ENCODE measurements around the gene DPP8.
A peak's percentile ranks its signal among the peaks of the same experiment; 100 is the strongest.

The DPP8 gene

DNA sequence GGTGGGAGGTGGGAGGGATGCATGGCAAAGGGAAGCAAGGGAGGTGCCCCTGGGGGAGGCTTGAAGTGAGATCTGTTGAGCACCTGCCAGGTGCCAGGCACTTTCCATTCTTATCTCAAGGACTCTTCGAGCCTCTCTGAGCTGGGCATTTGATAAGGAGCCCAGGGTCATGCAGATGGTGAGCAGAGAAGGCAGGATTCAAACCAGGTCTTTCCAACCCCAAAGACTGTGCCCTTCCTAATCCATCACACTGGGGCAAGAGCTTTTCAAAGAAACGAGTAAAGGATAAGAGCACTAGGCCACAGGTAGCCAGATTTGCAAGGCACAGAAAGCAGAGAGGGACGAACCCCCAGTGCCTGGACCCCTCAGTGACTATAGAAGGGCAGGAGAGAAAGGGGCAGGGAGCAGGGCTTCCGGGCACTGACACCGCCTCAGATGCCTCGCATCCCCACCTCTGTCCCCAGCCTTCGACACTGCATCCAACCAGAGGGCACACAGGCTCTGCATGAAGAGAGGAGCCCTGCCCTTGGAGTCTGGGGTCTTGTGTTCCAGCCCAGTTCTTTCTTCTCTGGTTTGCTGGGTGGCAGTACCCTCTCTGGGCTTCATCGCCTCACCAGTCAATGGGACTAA is 115.8 kb downstream of the DPP8 start:
- Histone ChIP-seq H3K9me3 (ENCODE audit: control insufficient read depth, insufficient read depth, low read depth, low read length) (no peaks in the 10 kb centered on the region), H3K36me3 (ENCODE audit: control insufficient read depth in 2 of 2, insufficient read depth in 1 of 2, low read length in 2 of 2) (no peaks in the 10 kb centered on the region), H3K4me3 (ENCODE audit: low read depth, low read length) (no peak overlapping the region), H3K27ac (ENCODE audit: extremely low read depth, low read depth, low read length) (peak overlapping the region; percentile 13; the same call in 1 of the 2 replicates), H3K4me1 (ENCODE audit: control insufficient read depth, insufficient read depth, low read length) (peaks cover 16% of the 10 kb centered on the region)
- CTCF ChIA-PET = interaction anchor here (0.6 to 4.5 kb wide), 54 partner anchors 8 to 762 kb away, joined by 3 to 120 read pairs (median 4); no protein-coding TSS in a partner anchor
- TF ChIP-seq ZNF623 (tag by site-specific recombination; IDR thresholded peaks at IDR 0.05) = no peak
- TF ChIP-seq, protein P1, sequence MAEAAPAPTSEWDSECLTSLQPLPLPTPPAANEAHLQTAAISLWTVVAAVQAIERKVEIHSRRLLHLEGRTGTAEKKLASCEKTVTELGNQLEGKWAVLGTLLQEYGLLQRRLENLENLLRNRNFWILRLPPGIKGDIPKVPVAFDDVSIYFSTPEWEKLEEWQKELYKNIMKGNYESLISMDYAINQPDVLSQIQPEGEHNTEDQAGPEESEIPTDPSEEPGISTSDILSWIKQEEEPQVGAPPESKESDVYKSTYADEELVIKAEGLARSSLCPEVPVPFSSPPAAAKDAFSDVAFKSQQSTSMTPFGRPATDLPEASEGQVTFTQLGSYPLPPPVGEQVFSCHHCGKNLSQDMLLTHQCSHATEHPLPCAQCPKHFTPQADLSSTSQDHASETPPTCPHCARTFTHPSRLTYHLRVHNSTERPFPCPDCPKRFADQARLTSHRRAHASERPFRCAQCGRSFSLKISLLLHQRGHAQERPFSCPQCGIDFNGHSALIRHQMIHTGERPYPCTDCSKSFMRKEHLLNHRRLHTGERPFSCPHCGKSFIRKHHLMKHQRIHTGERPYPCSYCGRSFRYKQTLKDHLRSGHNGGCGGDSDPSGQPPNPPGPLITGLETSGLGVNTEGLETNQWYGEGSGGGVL (tag by site-specific recombination; IDR thresholded peaks at IDR 0.05) = peak; percentile 88
- TF ChIP-seq, protein P2, sequence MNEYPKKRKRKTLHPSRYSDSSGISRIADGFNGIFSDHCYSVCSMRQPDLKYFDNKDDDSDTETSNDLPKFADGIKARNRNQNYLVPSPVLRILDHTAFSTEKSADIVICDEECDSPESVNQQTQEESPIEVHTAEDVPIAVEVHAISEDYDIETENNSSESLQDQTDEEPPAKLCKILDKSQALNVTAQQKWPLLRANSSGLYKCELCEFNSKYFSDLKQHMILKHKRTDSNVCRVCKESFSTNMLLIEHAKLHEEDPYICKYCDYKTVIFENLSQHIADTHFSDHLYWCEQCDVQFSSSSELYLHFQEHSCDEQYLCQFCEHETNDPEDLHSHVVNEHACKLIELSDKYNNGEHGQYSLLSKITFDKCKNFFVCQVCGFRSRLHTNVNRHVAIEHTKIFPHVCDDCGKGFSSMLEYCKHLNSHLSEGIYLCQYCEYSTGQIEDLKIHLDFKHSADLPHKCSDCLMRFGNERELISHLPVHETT (tag by site-specific recombination; IDR thresholded peaks at IDR 0.05) = 0 out of 2 replicates have a peak, but pooled peaks have one; percentile 4
- POLR2A ChIA-PET = interaction anchor here (0.6 to 2.5 kb wide), 5 partner anchors 20 to 210 kb away, joined by 3 to 7 read pairs (median 4); partner anchors contain the start of genes INTS14 and RNU5B-1

DNA sequence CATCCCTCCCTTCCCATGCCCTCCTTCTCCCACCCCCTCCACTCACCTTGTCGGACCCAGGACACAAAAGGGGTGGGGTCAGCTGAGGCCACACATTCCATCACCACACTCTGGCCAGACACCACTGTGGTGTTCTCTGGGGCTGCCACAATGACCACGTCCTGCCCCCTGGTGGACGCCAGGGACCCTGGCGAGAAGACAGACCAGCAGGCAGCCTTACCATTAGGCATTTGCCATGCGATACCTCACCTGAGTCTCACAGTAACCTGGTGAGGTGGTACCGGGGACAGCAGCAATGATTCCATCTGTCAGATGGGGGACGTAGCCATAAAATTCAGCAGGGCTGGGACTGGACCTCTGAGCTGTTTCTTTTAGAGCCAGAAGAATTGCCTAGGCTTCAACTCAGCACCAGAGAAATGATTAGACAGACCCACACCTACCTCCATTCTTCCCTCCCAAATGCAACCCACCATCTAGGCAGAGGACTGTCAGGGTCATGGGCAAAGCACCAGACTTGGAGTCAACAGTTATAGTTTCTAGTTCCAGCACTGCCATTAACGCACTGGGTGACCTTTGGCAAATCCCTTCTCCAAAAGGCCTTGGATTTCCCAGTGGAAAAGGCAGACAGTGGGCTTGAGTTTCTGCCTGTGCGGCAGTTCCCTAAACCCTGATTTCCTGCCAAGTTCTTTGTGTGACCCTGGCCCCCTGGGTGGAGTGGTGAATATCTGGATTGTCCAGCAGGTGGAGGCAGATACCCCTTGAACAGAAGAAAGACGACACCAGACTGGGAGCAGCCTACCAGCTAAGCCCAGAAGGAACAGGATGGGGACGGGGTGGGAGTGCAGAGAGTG is 116.5 kb downstream of the DPP8 start:
- ChIA-PET POLR2A (interaction anchor here (0.5 to 2.5 kb wide), 6 partner anchors 15 to 210 kb away, joined by 3 to 7 read pairs (median 4); partner anchors contain the start of genes INTS14 and RNU5B-1), CTCF (interaction anchor here (0.6 to 4.5 kb wide), 61 partner anchors 9 to 762 kb away, joined by 3 to 120 read pairs (median 4); no protein-coding TSS in a partner anchor)
- H3K36me3 ChIP-seq (ENCODE audit: control insufficient read depth in 2 of 2, insufficient read depth in 1 of 2, low read length in 2 of 2) = no peaks in the 10 kb centered on the region
- peak overlapping the region; percentile 36; the same call in 1 of the 2 replicates for H3K27ac ChIP-seq (ENCODE audit: extremely low read depth, low read depth, low read length)
- no peak overlapping the region for H3K4me3 ChIP-seq (ENCODE audit: low read depth, low read length)
- H3K4me1 ChIP-seq (ENCODE audit: control insufficient read depth, insufficient read depth, low read length) = peaks cover 12% of the 10 kb centered on the region
- H3K9me3 ChIP-seq (ENCODE audit: control insufficient read depth, insufficient read depth, low read depth, low read length) = no peaks in the 10 kb centered on the region
- TF ChIP-seq ZNF221 (tag by site-specific recombination; IDR thresholded peaks at IDR 0.05; ENCODE audit: borderline replicate concordance) (no peak), SP7 (tag by site-specific recombination; IDR thresholded peaks at IDR 0.05) (peak; percentile 25; the same call in 1 of the 2 replicates), ZNF138 (tag by site-specific recombination; IDR thresholded peaks at IDR 0.05; ENCODE audit: borderline replicate concordance) (no peak), SCRT2 (tag by site-specific recombination; IDR thresholded peaks at IDR 0.05) (no peak), ZNF654 (tag by site-specific recombination; IDR thresholded peaks at IDR 0.05; ENCODE audit: low read depth) (peak; percentile 99), WT1 (tag by site-specific recombination; IDR thresholded peaks at IDR 0.05) (peak; percentile 46; the same call in 1 of the 2 replicates), ZNF174 (tag by site-specific recombination; IDR thresholded peaks at IDR 0.05) (no peak), ZFHX2 (tag by site-specific recombination; conservative IDR thresholded peaks at IDR 0.05) (peak; percentile 99), ZNF561 (tag by site-specific recombination; IDR thresholded peaks at IDR 0.05; ENCODE audit: borderline replicate concordance) (peak; percentile 87), SP2 (tag by site-specific recombination; IDR thresholded peaks at IDR 0.05) (no peak), ZNF2 (tag by site-specific recombination; IDR thresholded peaks at IDR 0.05) (peak; percentile 84; the same call in 1 of the 2 replicates), GLI4 (tag by site-specific recombination; IDR thresholded peaks at IDR 0.05) (no peak), OSR2 (tag by site-specific recombination; IDR thresholded peaks at IDR 0.05) (no peak), YY1 (tag by site-specific recombination; IDR thresholded peaks at IDR 0.05) (no peak), ZNF335 (tag by site-specific recombination; conservative IDR thresholded peaks at IDR 0.05) (peak; percentile 85), ZXDB (tag by site-specific recombination; IDR thresholded peaks at IDR 0.05) (0 out of 2 replicates have a peak, but pooled peaks have one; percentile 38), GLIS2 (tag by site-specific recombination; IDR thresholded peaks at IDR 0.05) (peak; percentile 67)
- TF ChIP-seq, protein P2 (tag by site-specific recombination; IDR thresholded peaks at IDR 0.05) = 0 out of 2 replicates have a peak, but pooled peaks have one; percentile 16
- TF ChIP-seq, protein P3, sequence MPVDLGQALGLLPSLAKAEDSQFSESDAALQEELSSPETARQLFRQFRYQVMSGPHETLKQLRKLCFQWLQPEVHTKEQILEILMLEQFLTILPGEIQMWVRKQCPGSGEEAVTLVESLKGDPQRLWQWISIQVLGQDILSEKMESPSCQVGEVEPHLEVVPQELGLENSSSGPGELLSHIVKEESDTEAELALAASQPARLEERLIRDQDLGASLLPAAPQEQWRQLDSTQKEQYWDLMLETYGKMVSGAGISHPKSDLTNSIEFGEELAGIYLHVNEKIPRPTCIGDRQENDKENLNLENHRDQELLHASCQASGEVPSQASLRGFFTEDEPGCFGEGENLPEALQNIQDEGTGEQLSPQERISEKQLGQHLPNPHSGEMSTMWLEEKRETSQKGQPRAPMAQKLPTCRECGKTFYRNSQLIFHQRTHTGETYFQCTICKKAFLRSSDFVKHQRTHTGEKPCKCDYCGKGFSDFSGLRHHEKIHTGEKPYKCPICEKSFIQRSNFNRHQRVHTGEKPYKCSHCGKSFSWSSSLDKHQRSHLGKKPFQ (tag by site-specific recombination; IDR thresholded peaks at IDR 0.05) = peak; percentile 51; the same call in 1 of the 2 replicates
- TF ChIP-seq, protein P4, sequence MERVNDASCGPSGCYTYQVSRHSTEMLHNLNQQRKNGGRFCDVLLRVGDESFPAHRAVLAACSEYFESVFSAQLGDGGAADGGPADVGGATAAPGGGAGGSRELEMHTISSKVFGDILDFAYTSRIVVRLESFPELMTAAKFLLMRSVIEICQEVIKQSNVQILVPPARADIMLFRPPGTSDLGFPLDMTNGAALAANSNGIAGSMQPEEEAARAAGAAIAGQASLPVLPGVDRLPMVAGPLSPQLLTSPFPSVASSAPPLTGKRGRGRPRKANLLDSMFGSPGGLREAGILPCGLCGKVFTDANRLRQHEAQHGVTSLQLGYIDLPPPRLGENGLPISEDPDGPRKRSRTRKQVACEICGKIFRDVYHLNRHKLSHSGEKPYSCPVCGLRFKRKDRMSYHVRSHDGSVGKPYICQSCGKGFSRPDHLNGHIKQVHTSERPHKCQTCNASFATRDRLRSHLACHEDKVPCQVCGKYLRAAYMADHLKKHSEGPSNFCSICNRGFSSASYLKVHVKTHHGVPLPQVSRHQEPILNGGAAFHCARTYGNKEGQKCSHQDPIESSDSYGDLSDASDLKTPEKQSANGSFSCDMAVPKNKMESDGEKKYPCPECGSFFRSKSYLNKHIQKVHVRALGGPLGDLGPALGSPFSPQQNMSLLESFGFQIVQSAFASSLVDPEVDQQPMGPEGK (tag by site-specific recombination; IDR thresholded peaks at IDR 0.05) = peak; percentile 76
